HFF-Myc (cell line): ENCODE results near the gene SIVA1.

Experiments
- DNase-seq: peaks from one replicate; pipeline ENCODE4 v3.0.0-alpha.2; 2011; ENCODE audit warnings: low read depth; ENCODE audit errors: extremely low read depth
- H3K4me3 ChIP-seq: replicated peaks from 2 replicates; pipeline ENCODE4 v1.5.1; 2011; ENCODE audit warnings: low read depth, mild to moderate bottlenecking, control low read depth, low read length
- CTCF ChIP-seq: IDR thresholded peaks from 2 replicates; pipeline ENCODE4 v1.5.1; 2012; ENCODE audit warnings: mild to moderate bottlenecking, low read depth, low read length, control low read depth; ENCODE audit errors: missing control alignments

The SIVA1 gene

GRCh38 chr14:104741108-104741802 is 11.7 kb upstream of the SIVA1 start:
- no peak for DNase-seq
- no peak overlapping the region for H3K4me3 ChIP-seq
- TF ChIP-seq CTCF = no peak

- H3K4me3 ChIP-seq = no peak overlapping the region
- TF ChIP-seq CTCF = no peak
- no peak for DNase-seq
Observed at GRCh38 chr14:104741803-104742251, 11.1 kb upstream of the SIVA1 start.

GRCh38 chr14:104742586-104743455 is 10.1 kb upstream of the SIVA1 start:
- no peak overlapping the region for H3K4me3 ChIP-seq
- TF ChIP-seq CTCF = no peak
- no peak for DNase-seq

- no peak for DNase-seq
- no peak for TF ChIP-seq CTCF
- H3K4me3 ChIP-seq = no peak overlapping the region
Observed at GRCh38 chr14:104743461-104744380, 9.2 kb upstream of the SIVA1 start.

- DNase-seq = no peak
- TF ChIP-seq CTCF = no peak
- H3K4me3 ChIP-seq = no peak overlapping the region
Observed at GRCh38 chr14:104744484-104744883, 8.5 kb upstream of the SIVA1 start.

- no peak for DNase-seq
- TF ChIP-seq CTCF = no peak
- H3K4me3 ChIP-seq = no peak overlapping the region
Observed at GRCh38 chr14:104745431-104745830, 7.5 kb upstream of the SIVA1 start.
